Activated naive CD4-positive, alpha-beta T cell treated with anti-CD3 and anti-CD28 coated beads, Interleukin-2, amount 50 U/mL, for 24 hours (primary cell): ENCODE results near the gene ARL4A.
"Not testable (repeated sequence)": the region's sequence is repeated elsewhere in the genome, so short reads cannot be mapped to it uniquely, and the experiment has no call there.

Source experiments
- H3K27ac Mint-ChIP-seq: one replicate; pipeline ENCODE4 v1.8.0; 2021; ENCODE audit warnings: mild to moderate bottlenecking, mixed read lengths
- H3K27me3 Mint-ChIP-seq: one replicate; pipeline ENCODE4 v1.8.0; 2021; ENCODE audit warnings: mixed read lengths
- H3K36me3 Mint-ChIP-seq: one replicate; pipeline ENCODE4 v1.8.0; 2021; ENCODE audit warnings: mixed read lengths
- H3K4me1 Mint-ChIP-seq: one replicate; pipeline ENCODE4 v1.8.0; 2021; ENCODE audit warnings: mixed read lengths
- H3K4me3 Mint-ChIP-seq: one replicate; pipeline ENCODE4 v1.8.0; 2021; ENCODE audit warnings: mild to moderate bottlenecking, mixed read lengths
- H3K9me3 Mint-ChIP-seq: one replicate; pipeline ENCODE4 v1.8.0; 2021; ENCODE audit warnings: mixed read lengths

ARL4A gene

DNA sequence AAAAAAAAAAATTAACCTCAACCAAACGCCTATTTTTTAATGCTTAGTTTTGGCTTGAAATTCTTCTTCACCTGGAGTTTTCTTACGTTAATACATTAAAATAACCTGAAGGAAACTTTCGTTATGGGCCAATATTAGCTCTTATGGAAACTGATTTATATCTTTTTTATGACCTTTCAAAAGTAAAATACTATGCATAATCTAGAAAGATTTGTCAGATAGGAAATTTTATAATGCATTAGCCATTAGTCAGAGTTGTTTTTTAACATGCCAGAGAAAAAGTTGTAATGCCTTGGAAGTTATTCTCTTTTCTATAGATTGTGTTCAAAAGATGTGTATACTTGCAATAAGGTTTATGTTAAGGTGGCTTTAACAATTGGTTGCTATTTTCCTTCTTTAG, 34.3 kb upstream of the ARL4A start:
- H3K4me1 Mint-ChIP-seq = no peaks in the 10 kb centered on the region
- H3K9me3 Mint-ChIP-seq = no peaks in the 10 kb centered on the region
- H3K36me3 Mint-ChIP-seq = no peaks in the 10 kb centered on the region
- H3K4me3 Mint-ChIP-seq = no peak overlapping the region
- H3K27ac Mint-ChIP-seq = no peak overlapping the region
- no peaks in the 10 kb centered on the region for H3K27me3 Mint-ChIP-seq

DNA sequence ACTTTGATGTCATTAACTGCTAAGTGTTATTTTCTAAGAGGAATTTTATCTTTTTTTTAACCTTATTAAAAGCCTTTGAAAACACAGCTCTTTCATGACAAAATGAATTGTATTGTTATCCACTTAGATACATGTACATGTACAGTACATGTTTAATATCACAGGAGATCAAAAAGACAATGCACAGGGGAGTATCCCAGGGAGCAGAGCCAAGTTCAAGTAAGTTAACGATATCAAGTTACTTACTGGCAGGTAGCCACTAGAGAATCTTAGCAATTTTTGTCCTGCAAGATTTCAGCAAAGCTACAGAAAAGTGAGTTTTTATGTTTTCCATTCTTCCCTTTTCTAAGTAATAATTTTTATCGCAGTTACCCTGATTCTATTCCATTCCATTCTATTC, 33.9 kb upstream of the ARL4A start:
- H3K27ac Mint-ChIP-seq = no peak overlapping the region
- no peaks in the 10 kb centered on the region for H3K9me3 Mint-ChIP-seq

DNA sequence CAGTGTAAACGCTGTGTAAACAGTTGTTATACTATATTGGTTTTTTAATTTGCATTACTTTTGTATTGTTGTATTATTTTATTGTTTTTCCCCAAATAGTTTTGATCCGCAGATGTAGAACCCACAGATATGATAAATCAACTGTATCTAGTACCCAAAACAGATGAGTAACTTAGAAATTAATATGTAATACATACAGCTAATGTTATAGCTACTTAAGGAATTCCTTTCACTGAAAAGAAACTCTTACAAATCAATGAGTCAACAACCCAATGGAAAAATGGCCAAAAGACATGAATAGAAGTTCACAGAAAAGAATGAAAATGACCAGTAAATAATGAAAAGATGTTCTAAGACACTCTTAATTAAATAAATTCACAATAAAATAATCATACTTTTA, 32.3 kb upstream of the ARL4A start:
- no peak overlapping the region for H3K4me3 Mint-ChIP-seq
- no peaks in the 10 kb centered on the region for H3K4me1 Mint-ChIP-seq
- no peaks in the 10 kb centered on the region for H3K9me3 Mint-ChIP-seq
- no peaks in the 10 kb centered on the region for H3K27me3 Mint-ChIP-seq
- no peaks in the 10 kb centered on the region for H3K36me3 Mint-ChIP-seq
- no peak overlapping the region for H3K27ac Mint-ChIP-seq

More for the DNA sequence above, 33.9 kb upstream of the ARL4A start:
- H3K4me1 Mint-ChIP-seq = no peaks in the 10 kb centered on the region
- H3K27me3 Mint-ChIP-seq = no peaks in the 10 kb centered on the region
- H3K4me3 Mint-ChIP-seq = no peak overlapping the region
- H3K36me3 Mint-ChIP-seq = no peaks in the 10 kb centered on the region

DNA sequence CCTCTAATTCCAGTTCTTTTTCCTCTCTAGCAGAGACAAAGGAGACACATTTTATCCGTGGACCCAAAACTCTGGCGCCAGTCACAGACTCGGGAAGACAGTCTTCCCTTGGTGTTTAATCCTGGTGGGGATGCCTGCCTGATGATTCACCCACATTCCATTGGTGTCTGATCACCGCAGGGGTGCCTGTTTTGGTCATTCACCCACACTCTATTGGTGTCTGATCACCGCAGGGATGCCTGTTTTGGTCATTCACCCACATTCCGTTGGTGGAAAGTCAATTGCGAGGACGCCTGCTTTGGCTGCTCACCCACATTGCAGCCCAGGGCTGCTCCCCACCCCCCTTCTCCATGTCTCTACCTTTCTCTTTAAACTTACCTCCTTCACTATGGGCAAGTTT, 27.0 kb upstream of the ARL4A start:
- not testable (repeated sequence) for H3K9me3 Mint-ChIP-seq, H3K27me3 Mint-ChIP-seq, H3K4me3 Mint-ChIP-seq, H3K36me3 Mint-ChIP-seq, H3K4me1 Mint-ChIP-seq, H3K27ac Mint-ChIP-seq

DNA sequence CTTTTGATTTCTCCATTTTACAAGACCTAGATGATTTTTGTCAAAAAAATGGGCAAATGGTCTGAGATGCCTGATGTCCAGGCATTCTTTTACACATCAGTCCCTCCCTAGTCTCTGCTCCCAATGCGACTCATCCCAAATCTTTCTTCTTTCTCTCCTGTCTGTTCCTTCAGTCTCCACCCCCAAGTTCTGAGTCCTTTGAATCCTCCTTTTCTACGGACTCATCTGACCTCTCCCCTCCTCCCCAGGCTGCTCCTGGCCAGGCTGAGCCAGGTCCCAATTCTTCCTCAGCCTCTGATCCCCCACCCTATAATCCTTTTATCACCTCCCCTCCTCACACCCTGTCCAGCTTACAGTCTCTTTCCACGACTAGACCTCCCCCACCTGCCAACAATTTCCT, 26.4 kb upstream of the ARL4A start:
- not testable (repeated sequence) for H3K27me3 Mint-ChIP-seq, H3K27ac Mint-ChIP-seq, H3K36me3 Mint-ChIP-seq, H3K4me1 Mint-ChIP-seq, H3K4me3 Mint-ChIP-seq, H3K9me3 Mint-ChIP-seq

DNA sequence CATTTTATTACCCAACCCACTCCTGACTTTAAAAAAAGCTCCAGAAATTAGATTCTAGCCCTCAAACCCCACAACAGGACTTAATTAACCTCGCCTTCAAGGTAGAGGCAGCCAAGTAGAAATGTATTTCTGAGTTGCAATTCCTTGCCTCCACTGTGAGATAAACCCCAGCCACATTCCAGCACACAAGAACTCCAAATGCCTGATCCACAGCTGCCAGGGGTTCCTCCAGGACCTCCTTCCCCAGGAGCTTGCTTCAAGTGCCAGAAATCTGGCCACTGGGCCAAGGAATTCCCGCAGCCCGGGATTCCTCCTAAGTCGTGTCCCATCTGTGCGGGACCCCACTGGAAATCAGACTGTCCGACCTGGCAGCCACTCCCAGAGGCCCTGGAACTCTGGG, 25.9 kb upstream of the ARL4A start:
- no peaks in the 10 kb centered on the region for H3K4me1 Mint-ChIP-seq
- H3K9me3 Mint-ChIP-seq = no peaks in the 10 kb centered on the region
- no peaks in the 10 kb centered on the region for H3K36me3 Mint-ChIP-seq
- no peak overlapping the region for H3K4me3 Mint-ChIP-seq
- no peaks in the 10 kb centered on the region for H3K27me3 Mint-ChIP-seq
- no peak overlapping the region for H3K27ac Mint-ChIP-seq

DNA sequence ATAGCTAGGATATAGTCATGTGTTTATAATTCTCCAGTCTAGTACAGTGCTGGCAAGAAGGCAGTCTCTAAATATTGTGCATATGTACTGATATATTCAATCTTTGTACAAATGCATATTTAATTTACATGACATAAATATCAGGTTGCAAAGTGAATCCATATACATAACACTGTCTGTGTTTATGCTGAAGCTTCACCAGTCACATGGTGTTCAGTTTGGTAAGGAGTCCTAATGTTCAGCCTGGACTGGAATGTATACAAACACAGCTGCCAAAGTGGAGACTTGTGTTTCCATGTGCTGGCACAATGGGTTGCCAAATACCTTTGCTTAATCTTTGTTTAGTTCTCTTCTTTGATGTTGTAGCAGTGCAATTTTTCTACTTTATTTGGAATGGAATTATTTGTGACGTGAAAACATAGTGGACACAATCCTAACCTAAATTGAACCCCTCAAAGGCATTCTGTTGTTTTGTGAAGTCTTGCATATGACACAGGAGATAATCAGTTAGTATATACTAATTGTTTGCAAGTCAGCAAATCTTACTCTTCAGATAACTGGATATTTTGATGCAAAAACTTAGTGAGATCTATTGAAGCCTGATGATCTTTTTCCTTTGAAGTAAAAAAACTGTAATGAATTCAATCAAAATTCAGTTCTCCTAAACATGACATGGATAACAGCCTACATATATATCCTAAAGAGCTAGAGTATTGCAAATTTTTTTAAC, 17.3 kb upstream of the ARL4A start:
- Mint-ChIP-seq H3K9me3 (no peaks in the 10 kb centered on the region), H3K4me1 (peaks cover 12% of the 10 kb centered on the region), H3K27ac (no peak overlapping the region), H3K27me3 (peaks cover 4% of the 10 kb centered on the region), H3K4me3 (no peak overlapping the region), H3K36me3 (no peaks in the 10 kb centered on the region)

DNA sequence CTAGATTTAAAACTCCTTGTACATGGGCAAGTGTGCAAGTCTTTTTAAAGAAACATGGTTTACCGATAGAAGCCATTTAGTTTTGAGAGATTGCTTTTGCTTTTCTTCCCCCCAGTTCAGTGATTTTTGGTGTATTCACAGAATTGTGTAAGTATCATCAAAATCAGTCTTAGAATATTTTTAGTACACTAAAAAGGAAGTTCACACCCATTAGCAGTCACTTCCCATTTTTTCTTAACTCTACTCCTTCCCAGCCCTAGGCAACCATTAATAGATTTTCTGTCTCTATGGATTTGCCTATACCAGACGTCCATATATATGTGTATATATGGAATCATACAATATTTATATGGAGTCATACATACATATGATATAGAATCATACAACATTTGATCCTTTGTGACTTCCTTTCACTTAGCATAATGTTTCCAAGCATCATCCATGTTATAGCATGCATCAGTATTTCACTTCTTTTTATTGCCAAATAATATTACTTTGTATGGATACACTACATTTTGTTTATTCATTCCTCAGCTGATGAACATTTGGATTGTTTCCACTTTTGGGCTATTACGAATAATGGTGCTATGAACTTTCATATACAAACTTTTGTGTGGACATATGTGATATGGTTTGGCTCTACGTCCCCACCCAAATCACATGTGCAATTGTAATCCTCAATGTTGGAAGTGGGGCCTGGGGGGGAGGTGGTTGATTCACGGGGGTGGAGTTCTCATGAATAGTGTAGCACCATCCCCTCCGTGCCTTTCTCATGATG, 16.5 kb upstream of the ARL4A start:
- no peak overlapping the region for H3K4me3 Mint-ChIP-seq
- peaks cover 4% of the 10 kb centered on the region for H3K27me3 Mint-ChIP-seq
- H3K4me1 Mint-ChIP-seq = peaks cover 14% of the 10 kb centered on the region
- H3K36me3 Mint-ChIP-seq = no peaks in the 10 kb centered on the region
- H3K9me3 Mint-ChIP-seq = no peaks in the 10 kb centered on the region
- no peak overlapping the region for H3K27ac Mint-ChIP-seq

DNA sequence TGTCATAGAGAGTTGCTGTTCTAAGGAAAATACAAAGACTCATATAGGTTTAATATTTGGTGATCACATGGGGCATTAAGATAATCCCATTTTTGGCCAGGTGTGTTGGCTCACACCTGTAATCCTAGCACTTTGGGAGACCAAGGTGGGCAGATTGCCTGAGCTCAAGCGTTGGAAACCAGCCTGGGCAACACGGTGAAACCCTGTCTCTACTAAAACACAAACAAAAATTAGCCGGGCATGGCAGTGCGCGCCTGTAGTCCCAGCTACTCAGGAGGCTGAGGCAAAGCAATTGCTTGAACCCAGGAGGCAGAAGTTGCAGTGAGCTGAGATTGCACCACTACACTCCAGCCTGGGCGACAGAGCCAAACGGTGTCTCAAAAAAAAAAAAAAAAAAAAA, 14.0 kb upstream of the ARL4A start:
- not testable (repeated sequence) for H3K27ac Mint-ChIP-seq, H3K36me3 Mint-ChIP-seq, H3K4me3 Mint-ChIP-seq, H3K27me3 Mint-ChIP-seq, H3K9me3 Mint-ChIP-seq
- peaks cover 14% of the 10 kb centered on the region for H3K4me1 Mint-ChIP-seq

DNA sequence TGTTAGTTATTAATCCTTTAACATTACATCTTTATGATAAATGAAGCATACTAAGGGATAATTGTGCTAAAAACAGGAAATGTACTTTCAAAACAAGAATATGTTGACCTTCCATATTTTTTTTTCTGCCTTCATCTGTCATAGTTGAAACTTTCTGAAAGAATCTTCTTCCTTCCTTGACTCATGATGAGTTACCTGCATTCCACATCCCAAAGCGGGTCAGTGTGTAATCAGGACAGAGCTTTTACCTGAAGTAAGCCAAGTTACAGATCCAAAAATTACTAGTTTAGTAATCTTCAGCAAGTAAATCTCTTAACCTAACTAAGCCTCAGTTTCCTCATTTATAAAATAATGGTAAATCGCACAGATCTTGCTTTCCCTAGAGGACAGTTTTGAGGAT, 13.4 kb upstream of the ARL4A start:
- H3K27me3 Mint-ChIP-seq = peaks cover 4% of the 10 kb centered on the region
- peaks cover 14% of the 10 kb centered on the region for H3K4me1 Mint-ChIP-seq
- no peaks in the 10 kb centered on the region for H3K36me3 Mint-ChIP-seq
- no peak overlapping the region for H3K4me3 Mint-ChIP-seq
- H3K27ac Mint-ChIP-seq = no peak overlapping the region
- H3K9me3 Mint-ChIP-seq = no peaks in the 10 kb centered on the region

DNA sequence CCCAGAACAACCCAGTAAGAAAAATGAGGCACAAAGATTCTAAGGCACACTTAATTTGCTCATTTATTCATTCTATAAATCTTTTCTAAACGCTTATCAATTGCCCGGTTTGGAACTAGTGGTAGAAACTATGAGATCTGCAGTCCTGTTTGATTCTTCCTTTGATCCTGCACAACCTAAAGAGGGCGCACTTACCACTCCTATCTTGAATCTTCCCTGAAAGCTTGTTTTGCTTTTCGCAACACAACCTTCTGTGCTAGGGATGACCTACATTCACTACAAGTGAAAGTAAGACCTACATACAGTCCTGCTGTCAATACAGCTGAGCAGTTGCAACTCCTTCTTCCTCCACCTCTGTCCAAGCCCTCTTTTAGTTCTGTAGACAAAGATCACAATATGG, 12.6 kb upstream of the ARL4A start:
- peaks cover 14% of the 10 kb centered on the region for H3K4me1 Mint-ChIP-seq
- H3K9me3 Mint-ChIP-seq = no peaks in the 10 kb centered on the region
- no peak overlapping the region for H3K27ac Mint-ChIP-seq
- no peaks in the 10 kb centered on the region for H3K36me3 Mint-ChIP-seq
- H3K27me3 Mint-ChIP-seq = peaks cover 4% of the 10 kb centered on the region
- H3K4me3 Mint-ChIP-seq = no peak overlapping the region

DNA sequence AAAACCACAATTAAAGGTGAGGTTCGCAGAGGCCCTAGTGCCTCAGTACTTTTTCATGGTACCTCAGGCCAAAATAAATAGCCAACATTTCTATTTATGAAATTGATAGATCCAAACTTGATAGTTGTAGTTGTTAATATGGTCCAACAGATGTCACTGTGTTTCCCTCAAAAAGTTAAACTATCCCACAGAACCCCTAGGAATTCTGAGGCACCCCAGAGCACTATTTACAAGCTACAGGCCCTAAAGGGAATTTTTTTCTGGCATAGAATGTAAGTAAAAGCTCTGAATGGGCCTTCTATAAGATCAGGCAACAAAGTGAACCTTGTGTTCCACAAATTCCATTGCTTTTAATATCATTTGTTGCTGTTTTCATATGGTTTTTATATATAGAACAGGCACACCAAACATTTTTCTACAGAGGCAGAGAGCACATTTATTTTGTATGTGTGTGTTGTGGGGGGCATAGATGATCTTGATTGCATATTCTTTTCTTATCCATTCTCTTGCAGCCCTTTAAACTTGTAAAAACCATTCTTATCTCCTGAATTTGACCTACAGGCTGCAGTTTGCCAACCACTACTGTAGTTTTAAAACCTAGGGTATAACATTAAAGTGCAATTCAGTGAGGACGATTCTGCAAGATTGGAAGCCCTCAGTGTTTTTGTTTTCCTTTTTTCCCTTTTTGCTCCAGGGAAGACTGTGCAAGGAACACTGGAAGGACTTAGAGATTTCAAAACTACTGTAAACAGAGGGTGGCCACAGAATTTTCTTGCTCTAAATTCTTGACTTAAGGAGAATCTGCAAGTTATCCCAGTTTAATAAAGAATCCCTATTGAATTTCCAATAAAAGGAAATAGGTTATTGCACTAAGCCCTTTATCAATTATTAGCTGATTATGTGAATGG, 3.5 kb upstream of the ARL4A start:
- Mint-ChIP-seq H3K9me3 (no peaks in the 10 kb centered on the region), H3K27ac (peak overlapping the region; percentile 26), H3K4me3 (no peak overlapping the region), H3K4me1 (peaks cover 24% of the 10 kb centered on the region), H3K36me3 (peaks cover 2% of the 10 kb centered on the region), H3K27me3 (no peaks in the 10 kb centered on the region)

DNA sequence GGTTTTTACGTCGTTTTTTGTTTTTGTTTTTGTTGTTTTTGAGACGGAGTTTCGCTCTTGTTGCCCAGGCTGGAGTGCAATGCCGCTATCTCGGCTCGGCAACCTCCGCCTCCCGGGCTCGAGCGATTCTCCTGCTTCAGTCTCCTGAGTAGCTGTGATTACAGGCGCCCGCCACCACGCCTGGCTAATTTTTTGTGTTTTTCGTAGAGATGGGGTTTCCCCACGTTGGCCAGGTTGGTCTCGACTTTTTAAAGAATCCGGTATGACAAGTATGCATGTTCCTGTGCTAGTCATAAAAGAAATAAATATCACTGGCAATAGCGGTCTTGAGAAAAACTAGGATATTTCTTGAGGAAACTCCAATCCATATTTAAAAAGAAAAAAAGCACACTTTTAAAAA, 2.7 kb upstream of the ARL4A start:
- Mint-ChIP-seq H3K36me3 (peaks cover 2% of the 10 kb centered on the region), H3K4me3 (no peak overlapping the region), H3K27ac (no peak overlapping the region), H3K4me1 (peaks cover 32% of the 10 kb centered on the region), H3K27me3 (no peaks in the 10 kb centered on the region), H3K9me3 (no peaks in the 10 kb centered on the region)

DNA sequence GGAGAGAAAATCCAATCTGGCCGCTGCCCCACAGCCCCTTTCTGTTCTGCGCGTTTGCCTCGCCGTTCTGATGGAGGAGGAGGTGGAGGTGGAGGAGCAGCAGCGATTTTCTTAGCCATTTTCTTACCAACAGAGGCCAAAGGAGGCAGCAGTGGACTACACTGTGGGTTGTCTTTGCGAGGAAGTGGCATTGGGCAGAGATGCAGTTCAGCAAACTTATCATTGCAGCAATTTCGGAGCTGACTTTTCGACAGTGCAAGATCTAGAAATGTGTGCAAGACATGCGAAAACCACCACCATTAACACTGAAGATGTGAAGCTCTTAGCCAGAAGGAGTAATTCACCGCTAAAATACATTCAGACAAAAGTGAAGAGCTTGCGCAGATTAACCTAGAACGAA, 1.9 kb upstream of the ARL4A start:
- Mint-ChIP-seq H3K4me1 (peaks cover 33% of the 10 kb centered on the region), H3K4me3 (peak overlapping the region; percentile 79), H3K9me3 (no peaks in the 10 kb centered on the region), H3K36me3 (peaks cover 2% of the 10 kb centered on the region), H3K27ac (peak overlapping the region; percentile 85), H3K27me3 (no peaks in the 10 kb centered on the region)

DNA sequence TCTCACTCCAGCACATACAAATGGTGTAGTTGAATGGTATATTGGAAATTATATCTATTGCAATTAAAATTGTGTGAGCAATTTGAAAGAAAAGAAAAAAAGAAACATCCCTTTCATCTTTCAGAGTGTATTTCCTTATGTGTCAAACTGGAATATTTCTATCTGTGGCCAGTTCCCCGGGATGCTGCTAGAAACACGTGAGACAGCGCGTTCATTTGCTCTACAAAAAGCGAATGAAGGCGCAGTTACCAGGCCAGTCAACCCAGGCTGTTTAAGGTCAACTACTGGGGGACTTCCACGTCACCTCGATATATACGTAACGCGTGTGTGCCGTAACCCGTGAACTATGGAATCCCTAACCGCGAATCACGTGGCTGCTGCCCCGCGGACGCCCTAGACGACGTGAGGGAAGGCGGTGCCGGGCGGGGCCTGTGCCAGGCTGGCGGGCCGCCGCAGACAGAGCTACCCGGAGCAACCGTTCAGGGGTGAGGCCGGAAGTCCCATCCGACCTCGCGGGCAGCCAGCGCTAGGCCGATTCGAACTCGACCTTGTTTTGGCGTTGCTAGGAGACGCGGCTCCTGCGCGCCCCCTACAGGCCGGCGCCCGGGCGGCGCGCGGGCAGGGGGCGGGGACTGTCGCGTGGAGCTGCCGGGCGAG, 1.1 kb upstream of the ARL4A start:
- Mint-ChIP-seq H3K4me3 (peak overlapping the region; percentile 93), H3K9me3 (no peaks in the 10 kb centered on the region), H3K27me3 (no peaks in the 10 kb centered on the region), H3K4me1 (peaks cover 37% of the 10 kb centered on the region), H3K36me3 (peaks cover 2% of the 10 kb centered on the region), H3K27ac (peak overlapping the region; percentile 95)
